SU-DHL-6 (cell line): ENCODE data around the gene CLEC12A.
"Not testable (repeated sequence)": the region's sequence is repeated elsewhere in the genome, so short reads cannot be mapped to it uniquely, and the experiment has no call there.

Experiments
- H2AFZ ChIP-seq: fragments of 200-600 bp; sonication (generic); 2 replicates; pipeline ENCODE4 v1.6.1; 2014; ENCODE audit warnings: low read depth, mild to moderate bottlenecking, moderate library complexity, mixed read lengths, antibody characterized with exemption, low read length; ENCODE audit not compliant: severe bottlenecking
- H3F3A ChIP-seq: fragments of 200-600 bp; shearing (Covaris generic); 2 replicates; pipeline ENCODE4 v1.6.0; 2016; ENCODE audit warnings: antibody characterized with exemption, mild to moderate bottlenecking; ENCODE audit not compliant: insufficient read depth
- H3K27ac ChIP-seq: fragments of 200-600 bp; sonication (generic); 2 replicates; pipeline ENCODE4 v1.5.1; 2016; ENCODE audit warnings: low read depth, mild to moderate bottlenecking, low read length, moderate library complexity, mixed read lengths
- H3K27me3 ChIP-seq: fragments of 200-600 bp; sonication (generic), shearing (Covaris generic); 2 replicates; pipeline ENCODE4 v1.6.0; 2014; ENCODE audit warnings: mild to moderate bottlenecking, low read length
- H3K36me3 ChIP-seq: fragments of 200-600 bp; sonication (generic); 2 replicates; pipeline ENCODE4 v1.6.1; 2014; ENCODE audit warnings: mild to moderate bottlenecking, low read length, mixed read lengths
- H3K4me2 ChIP-seq: fragments of 300-600, 200-600 bp; shearing (Covaris generic), sonication (generic); 2 replicates; pipeline ENCODE4 v1.6.0; 2014; ENCODE audit warnings: low read length, low read depth, mild to moderate bottlenecking; ENCODE audit not compliant: poor library complexity, severe bottlenecking
- H3K4me3 ChIP-seq: fragments of 200-600 bp; sonication (generic); 2 replicates; pipeline ENCODE4 v1.5.1; 2014; ENCODE audit warnings: antibody characterized with exemption, low read length, mild to moderate bottlenecking, mixed read lengths; ENCODE audit not compliant: insufficient read depth, poor library complexity, severe bottlenecking
- H3K79me2 ChIP-seq: fragments of 200-600 bp; sonication (generic); 2 replicates; pipeline ENCODE4 v1.6.1; 2014; ENCODE audit warnings: mild to moderate bottlenecking, low read length, moderate library complexity; ENCODE audit not compliant: insufficient read depth
- H3K9ac ChIP-seq: fragments of 200-600 bp; sonication (generic); 2 replicates; pipeline ENCODE4 v1.7.0; 2014; ENCODE audit warnings: mild to moderate bottlenecking, low read length
- H3K9me2 ChIP-seq: fragments of 200-600 bp; sonication (generic); replicated peaks from 2 replicates; pipeline ENCODE4 v1.6.1; 2014; ENCODE audit warnings: low read length; ENCODE audit not compliant: insufficient read depth
- H3K9me3 ChIP-seq: fragments of 200-600 bp; sonication (generic); 2 replicates; pipeline ENCODE4 v1.6.1; 2014; ENCODE audit warnings: low read length, mixed read lengths; ENCODE audit not compliant: insufficient read depth
- H4K20me1 ChIP-seq: fragments of 200-600 bp; sonication (generic); 2 replicates; pipeline ENCODE4 v1.6.1; 2014; ENCODE audit warnings: low read depth, mild to moderate bottlenecking, antibody characterized with exemption, low read length, moderate library complexity, mixed read lengths
- EZH2phosphoT487 ChIP-seq: fragments of 200-600 bp; sonication (generic), shearing (Covaris generic); conservative IDR thresholded peaks from 2 replicates; pipeline ENCODE4 v1.6.1; 2018; ENCODE audit warnings: mild to moderate bottlenecking, antibody characterized with exemption, low read length, moderate library complexity, mixed read lengths
- TF ChIP-seq, protein P1 (sequence below): fragments of 200-600 bp; sonication (generic); IDR thresholded peaks from one replicate; pipeline ENCODE4 v1.5.1; 2017; ENCODE audit warnings: antibody characterized with exemption, mild to moderate bottlenecking, low read length, moderate library complexity; ENCODE audit not compliant: insufficient read depth, poor library complexity, severe bottlenecking

The CLEC12A gene

DNA sequence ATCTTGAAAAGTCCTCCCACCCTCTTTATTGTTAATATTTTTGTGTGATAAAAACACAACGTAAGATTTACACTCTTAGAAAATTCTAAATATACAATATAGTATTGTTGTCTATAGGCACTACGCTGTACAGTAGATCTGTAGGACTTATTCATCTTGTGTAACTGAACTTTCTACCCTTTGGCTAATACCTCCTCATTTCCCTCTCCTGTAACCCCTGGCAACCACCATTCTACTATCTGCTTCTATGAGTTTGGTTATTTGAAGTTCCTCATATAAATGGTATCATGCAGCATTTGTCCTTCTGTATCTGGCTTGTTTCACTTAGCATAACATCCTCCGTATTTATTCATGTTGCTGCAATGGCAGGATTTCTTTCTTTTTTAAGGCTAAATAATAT lies 54.0 kb downstream of the CLEC12A start:
- no peaks in the 10 kb centered on the region for H3K79me2 ChIP-seq
- no peak overlapping the region for H3K9ac ChIP-seq
- H3F3A ChIP-seq, result no peaks in the 10 kb centered on the region
- no peak overlapping the region for H3K4me2 ChIP-seq
- no peak overlapping the region for H2AFZ ChIP-seq
- no peak overlapping the region for H3K4me3 ChIP-seq
- H3K9me2 ChIP-seq, result no peaks in the 10 kb centered on the region
- H3K27me3 ChIP-seq, result no peaks in the 10 kb centered on the region
- no peaks in the 10 kb centered on the region for H4K20me1 ChIP-seq
- TF ChIP-seq, protein P1, sequence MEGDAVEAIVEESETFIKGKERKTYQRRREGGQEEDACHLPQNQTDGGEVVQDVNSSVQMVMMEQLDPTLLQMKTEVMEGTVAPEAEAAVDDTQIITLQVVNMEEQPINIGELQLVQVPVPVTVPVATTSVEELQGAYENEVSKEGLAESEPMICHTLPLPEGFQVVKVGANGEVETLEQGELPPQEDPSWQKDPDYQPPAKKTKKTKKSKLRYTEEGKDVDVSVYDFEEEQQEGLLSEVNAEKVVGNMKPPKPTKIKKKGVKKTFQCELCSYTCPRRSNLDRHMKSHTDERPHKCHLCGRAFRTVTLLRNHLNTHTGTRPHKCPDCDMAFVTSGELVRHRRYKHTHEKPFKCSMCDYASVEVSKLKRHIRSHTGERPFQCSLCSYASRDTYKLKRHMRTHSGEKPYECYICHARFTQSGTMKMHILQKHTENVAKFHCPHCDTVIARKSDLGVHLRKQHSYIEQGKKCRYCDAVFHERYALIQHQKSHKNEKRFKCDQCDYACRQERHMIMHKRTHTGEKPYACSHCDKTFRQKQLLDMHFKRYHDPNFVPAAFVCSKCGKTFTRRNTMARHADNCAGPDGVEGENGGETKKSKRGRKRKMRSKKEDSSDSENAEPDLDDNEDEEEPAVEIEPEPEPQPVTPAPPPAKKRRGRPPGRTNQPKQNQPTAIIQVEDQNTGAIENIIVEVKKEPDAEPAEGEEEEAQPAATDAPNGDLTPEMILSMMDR, result no peak
- no peak for TF ChIP-seq EZH2phosphoT487
- no peaks in the 10 kb centered on the region for H3K36me3 ChIP-seq
- no peaks in the 10 kb centered on the region for H3K9me3 ChIP-seq
- H3K27ac ChIP-seq, result no peak overlapping the region

DNA sequence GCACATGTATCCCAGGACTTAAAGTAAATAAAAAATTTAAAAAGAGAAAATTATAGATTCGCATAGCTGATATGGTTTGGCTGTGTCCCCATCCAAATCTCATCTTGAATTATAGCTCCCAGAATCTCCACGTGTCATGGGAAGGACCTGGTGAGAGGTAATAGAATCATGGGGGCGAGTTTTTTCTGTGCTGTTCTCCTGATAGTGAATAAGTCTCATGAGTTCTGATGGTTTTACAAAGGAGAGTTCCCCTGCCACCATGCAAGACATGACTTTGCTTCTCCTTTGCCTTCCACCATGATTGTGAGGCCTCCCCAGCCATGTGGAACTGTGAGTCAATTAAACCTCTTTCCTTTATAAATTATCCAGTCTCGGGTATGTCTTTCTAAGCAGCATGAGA lies 55.5 kb downstream of the CLEC12A start:
- not testable (repeated sequence) for H3K9ac ChIP-seq, H3K4me2 ChIP-seq, H4K20me1 ChIP-seq, H3K79me2 ChIP-seq, H3K27me3 ChIP-seq, H3K4me3 ChIP-seq, H3K36me3 ChIP-seq, H3F3A ChIP-seq, H2AFZ ChIP-seq, H3K27ac ChIP-seq, H3K9me3 ChIP-seq, H3K9me2 ChIP-seq

DNA sequence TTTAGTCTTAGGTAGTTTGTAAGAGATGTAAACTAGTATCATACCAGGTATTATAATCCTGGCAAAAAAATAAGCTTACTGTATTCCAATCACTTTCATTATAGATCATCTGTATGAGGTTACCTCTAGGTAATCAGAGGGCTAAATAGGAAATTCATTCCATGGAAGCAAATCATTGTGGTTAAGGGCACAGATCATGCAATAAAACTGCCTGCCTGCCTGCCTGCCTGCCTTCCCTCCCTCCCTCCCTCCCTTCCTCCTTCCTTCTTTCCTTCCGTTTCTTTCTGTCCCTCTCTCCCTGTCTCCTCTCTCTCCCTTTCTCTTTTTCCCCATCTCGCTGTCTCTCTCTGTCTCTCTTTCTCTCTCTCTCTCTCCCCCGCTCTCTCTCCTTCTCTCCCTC lies 56.1 kb downstream of the CLEC12A start:
- no peak overlapping the region for H2AFZ ChIP-seq
- no peak overlapping the region for H3K4me2 ChIP-seq

DNA sequence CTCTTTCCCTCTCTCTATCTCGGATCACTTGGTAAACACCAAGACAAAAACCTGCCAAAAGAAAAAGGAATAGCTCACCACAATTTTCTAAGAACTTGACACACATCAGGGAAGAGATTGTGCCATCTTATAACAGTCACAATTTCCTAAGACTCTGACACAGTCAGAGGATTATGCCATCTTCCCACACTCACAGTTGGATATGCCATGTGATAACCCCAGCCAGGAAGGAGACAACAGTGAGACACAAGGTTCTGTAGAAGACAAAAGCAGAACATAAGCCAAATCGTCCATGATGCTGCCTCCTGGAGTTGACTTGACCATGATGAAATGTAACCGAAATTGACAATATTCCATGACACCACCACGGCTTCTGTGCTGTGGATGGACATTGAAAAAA lies 56.5 kb downstream of the CLEC12A start:
- H2AFZ ChIP-seq, result no peak overlapping the region
- no peak overlapping the region for H3K4me2 ChIP-seq
- H3F3A ChIP-seq, result no peaks in the 10 kb centered on the region
- H3K27me3 ChIP-seq, result no peaks in the 10 kb centered on the region
- no peak overlapping the region for H3K4me3 ChIP-seq
- H3K9me2 ChIP-seq, result no peaks in the 10 kb centered on the region
- TF ChIP-seq EZH2phosphoT487, result no peak
- TF ChIP-seq, protein P1, result no peak
- no peak overlapping the region for H3K27ac ChIP-seq
- H3K79me2 ChIP-seq, result no peaks in the 10 kb centered on the region
- H4K20me1 ChIP-seq, result no peaks in the 10 kb centered on the region
- no peak overlapping the region for H3K9ac ChIP-seq
- no peaks in the 10 kb centered on the region for H3K36me3 ChIP-seq
- H3K9me3 ChIP-seq, result no peaks in the 10 kb centered on the region

More for the DNA sequence above, 56.1 kb downstream of the CLEC12A start:
- Histone ChIP-seq H3K9me3 (no peaks in the 10 kb centered on the region), H3K27me3 (no peaks in the 10 kb centered on the region), H4K20me1 (no peaks in the 10 kb centered on the region), H3K79me2 (no peaks in the 10 kb centered on the region), H3K9ac (no peak overlapping the region), H3F3A (no peaks in the 10 kb centered on the region), H3K36me3 (no peaks in the 10 kb centered on the region), H3K4me3 (no peak overlapping the region), H3K27ac (no peak overlapping the region), H3K9me2 (no peaks in the 10 kb centered on the region)
- no peak for TF ChIP-seq EZH2phosphoT487
- TF ChIP-seq, protein P1, result no peak
